Measurements from ENCODE around the gene NAGA.
"Not testable (repeated sequence)": the region's sequence is repeated elsewhere in the genome, so short reads cannot be mapped to it uniquely, and the experiment has no call there.

Gene NAGA

DNA sequence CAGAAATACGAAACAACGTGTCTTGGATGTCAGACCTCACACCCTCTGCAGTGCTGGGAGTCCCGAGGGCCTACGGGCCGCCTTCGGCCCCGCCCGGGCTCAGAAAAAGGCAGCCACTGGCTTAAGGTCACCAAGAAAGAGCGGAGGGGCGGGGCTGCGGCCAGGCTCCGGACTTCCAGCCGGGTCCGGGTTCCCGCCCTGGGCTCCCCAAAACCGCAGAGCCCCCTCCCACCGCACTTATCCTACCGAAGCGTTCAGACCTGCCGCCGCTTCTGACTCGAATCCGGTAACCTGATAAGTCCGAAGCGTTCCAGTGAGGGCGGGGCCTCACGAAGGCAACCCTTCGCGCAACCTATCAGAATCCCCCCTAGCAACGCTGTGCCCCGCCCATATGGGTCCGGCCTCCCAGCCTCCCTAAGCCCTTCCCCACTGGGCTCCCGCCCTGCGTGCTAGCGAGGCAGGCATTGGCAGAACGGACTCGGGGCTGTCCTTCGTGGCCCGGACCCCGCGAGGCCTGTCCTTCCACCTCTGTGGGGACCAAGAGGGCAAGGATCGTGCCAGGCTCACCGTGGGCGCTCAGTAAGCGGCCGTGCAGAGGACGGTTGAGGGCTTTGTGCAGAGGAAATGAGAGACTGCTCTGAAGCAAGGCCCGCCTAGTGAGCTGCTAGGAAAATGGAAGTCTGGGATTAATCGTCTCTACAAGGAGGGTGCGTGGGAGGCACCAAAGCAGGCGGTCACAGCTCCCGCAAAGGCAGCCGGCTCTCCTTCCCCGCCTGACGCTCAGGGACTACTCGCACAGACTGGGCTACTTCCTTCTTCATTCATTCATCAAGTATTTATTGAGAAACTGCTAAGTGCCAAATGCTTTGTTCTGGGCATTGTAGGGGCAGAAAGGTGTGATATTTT, at the start of gene NAGA:
NAGA (minus strand) TSS at position 296 of the 906 bp plus-strand sequence. CDS start 515 bp downstream, outside the sequence.
- peak; percentile 85 for DNase-seq

DNA sequence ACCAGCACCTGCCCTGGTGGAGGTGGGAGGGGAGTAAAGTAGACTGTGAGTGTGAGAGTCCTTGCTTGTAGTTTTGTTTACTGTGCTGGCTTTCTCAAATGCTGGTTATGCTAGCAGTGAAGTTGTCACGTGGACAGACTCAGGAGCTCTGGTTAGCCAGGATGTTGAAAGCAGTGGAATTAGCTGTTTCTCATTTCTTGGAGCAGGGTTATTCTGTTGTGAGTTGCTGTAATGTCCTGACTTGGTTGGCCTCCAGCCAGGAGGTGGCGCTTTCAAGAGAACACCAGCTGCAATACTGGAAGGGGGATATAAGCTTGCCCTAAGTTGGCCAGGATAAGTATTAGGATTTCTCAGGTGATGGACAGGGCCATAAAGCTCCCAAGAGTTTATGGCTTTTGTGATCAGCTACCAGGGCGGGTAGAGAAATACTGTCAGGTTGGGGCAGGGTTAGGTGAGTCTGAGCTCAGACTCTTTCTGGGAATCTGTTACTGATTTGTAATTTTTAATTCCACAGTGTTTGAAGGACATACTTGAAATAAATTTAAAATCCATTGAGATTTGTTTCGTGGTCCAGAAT, 46.3 kb upstream of the NAGA start:
- DNase-seq, result no peak

DNA sequence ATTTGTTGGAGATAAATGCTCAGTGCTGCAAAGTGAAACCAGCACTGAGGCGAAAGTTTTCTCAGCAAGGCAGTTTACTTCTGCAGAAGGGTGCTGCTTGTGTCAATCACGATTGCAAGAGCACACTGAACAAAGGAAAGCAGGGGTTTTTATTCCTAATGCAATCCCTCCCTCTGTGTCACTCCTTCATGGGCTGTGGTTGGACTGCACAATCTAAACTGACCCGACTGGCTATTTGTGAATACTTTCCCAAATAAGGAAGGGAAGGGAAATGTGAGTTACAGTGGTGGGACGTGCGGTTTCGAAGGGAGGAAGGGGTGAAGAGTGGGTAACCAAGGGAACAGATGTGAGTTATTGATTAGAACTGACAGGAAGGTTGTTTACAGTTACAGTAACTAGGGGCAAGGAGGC, 44.8 kb upstream of the NAGA start:
- not testable (repeated sequence) for DNase-seq

DNA sequence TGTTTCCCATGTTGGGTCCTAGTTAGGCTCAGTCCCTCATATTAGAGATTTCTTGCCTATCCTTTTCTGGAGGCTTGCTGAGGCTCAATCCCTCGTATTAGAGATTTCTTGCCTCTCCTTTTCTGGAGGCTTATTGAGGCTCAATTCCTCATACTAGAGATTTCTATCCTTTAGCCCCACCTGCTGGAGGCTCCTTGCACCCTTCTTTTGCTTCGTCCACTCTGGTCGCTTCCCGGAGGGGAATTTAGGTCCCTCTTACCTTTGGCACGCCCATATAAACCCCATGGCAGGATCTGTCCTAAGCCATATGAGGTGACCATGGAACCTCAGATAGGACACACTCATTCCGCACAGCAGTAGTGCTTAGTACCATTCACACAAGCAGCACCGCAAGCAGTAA, 44.1 kb upstream of the NAGA start:
- no peak for DNase-seq

DNA sequence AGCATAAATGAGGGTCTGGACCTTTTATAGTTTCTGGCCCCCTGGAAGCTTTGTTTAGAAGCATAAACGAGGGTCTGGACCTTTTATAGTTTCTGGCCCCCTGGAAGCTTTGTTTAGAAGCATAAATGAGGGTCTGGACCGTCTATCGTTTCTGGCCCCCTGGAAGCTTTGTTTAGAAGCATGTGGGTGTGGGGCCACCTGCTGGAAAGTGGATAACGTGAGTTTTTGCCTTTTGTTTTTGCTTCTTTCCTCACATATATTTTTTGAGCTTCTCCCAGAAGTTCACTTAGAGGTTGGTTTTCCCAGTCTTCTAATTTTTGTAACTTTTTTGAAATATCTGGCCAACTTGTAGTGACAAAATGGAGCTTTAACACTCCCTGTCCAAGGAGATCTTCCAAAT, 42.2 kb upstream of the NAGA start:
- DNase-seq, result not testable (repeated sequence)

DNA sequence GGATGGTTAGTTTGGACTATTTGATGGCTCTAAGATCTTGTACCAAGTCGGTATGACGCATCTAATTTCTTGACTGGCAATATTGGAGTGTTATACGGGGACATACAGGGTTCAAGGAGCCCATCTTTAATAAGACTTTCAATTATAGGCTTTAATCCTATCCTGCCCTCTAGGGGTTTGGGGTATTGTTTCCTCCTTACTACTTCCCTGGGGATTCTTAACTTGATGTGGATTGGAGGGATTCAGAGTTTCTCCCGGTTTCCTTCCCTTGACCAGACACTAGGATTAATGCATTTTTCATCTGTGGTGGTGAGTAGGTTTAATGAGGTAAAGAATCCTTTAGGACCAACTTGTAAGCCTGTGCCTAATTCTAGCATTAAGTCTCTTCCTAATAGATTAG, 41.2 kb upstream of the NAGA start:
- DNase-seq, result no peak

DNA sequence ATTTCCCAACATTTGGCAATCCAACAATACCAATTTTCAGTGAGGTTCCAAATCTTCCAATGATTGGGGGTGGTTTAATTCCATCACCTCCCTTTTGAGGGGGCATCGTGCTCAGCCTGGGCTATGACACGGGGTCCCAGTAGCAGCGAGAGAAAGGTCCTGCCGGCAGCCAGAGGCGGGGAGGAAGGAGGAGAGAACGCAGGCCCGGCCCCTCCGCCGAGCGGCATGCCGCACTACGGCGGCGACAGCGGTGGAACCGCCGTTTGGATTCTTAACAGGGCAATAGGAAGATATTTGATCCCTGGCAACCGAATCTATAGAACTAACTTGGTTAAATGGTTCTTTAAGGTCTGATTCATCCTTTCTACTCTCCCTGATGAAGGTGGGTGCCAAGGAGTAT, 38.2 kb upstream of the NAGA start:
- no peak for DNase-seq

DNA sequence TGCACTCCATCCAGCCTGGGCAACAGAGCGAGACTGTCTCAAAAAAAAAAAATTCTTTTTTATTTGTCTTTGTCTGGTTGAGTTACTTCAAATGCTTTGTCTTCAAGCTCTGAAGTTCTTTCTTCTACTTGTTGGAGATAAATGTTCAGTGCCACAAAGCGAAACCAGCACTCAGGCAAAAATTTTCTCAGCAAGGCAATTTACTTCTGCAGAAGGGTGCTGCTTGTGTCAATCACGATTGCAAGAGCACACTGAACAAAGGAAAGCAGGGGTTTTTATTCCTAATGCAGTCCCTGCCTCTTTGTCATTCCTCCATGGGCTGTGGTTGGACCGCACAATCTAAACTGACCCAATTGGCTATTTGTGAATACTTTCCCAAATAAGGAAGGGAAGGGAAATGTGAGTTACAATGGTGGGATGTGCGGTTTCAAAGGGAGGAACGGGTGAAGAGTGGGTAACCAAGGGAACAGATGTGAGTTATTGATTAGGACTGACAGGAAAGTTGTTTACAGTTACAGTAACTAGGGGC, 33.8 kb upstream of the NAGA start:
- not testable (repeated sequence) for DNase-seq

DNA sequence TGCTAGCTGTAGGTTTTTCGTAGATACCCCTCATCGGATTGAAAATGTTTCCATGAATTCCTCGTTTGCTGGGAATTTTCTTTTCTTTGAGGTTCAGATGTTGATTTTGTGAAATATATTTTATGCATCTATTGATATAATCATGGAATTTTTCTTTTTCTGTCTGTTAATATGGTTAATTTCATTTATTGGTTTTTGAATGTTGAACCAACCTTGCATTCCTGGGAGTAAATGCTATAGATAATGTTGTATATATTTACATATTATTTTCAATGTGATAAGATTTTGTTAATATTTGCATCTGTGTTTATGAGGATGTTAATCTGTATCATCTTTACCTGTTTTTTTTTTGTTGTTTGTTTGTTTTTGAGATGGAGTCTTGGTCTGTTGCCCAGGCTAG, 30.6 kb upstream of the NAGA start:
- no peak for DNase-seq

DNA sequence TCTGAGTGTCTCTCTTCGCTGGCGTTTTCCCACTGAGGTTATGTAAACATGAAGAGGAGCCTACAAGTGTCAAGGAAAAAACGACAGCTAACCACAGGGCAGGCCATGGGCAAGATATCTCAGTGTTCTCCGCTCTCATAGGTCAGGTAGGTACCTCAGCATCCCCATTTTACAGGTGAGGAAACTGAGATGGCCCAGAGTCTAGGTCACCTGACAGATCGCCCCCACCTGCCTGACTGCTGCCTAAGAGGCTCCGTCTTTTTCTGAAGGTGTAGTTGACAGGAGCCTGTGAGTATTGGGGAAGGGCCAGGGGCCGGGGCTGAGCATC, 20.8 kb upstream of the NAGA start:
- DNase-seq, result no peak

DNA sequence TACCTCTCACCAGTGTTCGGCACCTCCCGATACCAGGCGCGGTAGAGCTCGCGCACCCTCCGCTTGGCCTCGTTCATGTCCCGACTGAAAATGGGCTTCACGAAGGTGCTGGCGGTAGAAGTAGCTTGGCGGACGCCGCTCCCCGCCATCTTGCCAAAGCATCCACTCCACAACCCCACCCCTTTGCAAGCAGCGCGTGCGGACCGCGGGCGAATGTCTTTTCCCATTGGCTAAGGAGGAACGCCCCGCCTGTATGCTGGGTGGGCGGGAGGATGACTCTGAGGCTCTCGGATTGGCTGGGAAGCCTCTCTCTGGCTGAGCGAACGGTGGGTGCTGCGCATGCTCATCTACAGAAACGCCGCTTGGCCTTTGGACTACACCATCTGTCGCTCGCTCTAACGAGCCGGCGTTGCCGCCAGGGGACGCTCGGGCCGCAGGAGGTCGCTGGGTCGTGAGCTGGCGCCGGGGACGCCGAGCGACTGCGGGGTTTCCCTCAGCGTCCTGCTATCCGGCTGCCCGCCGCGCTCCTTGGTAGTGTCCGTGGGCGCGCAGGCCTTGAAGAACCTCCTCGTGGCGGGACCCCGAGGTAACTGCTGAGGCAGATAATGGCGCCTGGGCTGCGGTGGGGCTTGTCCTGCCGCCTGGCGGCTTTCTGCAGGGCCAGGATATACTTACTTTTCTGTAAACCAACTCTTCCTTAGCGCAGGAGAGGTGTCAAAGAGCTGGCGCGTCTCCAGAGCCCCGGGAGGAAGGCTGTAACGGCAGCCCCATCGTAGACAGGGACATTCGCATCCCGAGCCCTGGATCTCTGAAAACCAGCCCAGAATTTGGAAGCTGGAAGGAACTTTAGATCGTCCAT, 20.2 kb upstream of the NAGA start, which contains the start of gene NDUFA6:
NDUFA6 (minus strand) TSS at position 177 of the 859 bp plus-strand sequence; CDS start at position 149, 28 bp downstream.
- peak; percentile 86 for DNase-seq

DNA sequence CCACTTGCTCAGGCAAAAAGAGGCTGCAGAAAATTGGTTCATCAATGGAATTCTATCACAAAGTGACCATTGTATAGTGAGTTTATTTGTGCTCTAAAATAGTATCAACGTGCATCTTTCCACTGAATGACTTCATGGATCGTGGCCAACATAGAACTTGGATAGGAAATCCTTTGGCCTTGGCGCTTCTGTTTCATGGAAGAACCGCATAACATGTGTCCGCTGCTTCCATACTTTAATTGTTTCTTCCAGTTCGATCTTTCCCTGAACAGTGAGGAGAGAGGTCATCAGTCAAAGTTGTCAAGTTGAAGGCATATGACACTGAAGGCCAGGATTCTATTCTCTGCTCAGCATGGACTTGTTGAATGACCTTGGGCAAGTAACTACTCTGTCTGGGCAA, 15.4 kb upstream of the NAGA start:
- no peak for DNase-seq

DNA sequence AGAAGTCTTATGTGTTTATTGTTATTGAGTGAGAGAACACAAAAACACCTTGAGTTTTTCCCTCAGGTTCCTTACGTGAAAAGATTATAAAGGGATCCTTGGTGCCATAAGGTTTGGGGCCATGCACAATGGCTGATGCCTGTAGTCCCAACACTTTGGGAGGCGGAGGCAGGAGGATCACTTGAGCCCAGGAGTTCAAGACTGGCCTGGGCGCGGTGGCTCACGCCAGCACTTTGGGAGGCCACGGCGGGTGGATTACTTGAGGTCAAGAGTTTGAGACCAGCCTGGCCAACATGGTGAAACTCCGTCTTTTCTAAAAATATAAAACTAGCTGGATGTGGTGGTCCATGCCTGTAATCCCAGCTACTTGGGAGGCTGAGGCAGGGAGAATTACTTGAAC, 14.3 kb upstream of the NAGA start:
- no peak for DNase-seq

DNA sequence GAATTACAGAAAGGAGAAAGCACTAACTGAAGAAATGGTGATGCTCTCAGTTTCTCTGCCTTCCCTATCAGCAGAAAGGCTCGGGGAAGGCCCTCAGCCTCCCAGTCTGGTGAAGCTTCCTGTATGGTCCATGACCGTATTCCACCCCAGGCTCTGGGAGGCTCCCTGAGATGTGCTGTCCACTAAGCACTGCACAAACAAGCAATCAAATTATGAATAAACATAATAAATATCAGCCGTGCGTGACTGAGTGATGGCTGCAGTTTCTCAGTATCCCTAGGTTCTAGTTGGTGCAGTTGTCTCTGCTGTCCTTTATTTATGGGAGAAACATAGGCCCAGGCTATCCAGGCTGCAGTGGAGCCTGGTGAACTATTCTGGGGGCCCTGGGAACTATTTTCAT, 12.5 kb upstream of the NAGA start:
- DNase-seq, result no peak

DNA sequence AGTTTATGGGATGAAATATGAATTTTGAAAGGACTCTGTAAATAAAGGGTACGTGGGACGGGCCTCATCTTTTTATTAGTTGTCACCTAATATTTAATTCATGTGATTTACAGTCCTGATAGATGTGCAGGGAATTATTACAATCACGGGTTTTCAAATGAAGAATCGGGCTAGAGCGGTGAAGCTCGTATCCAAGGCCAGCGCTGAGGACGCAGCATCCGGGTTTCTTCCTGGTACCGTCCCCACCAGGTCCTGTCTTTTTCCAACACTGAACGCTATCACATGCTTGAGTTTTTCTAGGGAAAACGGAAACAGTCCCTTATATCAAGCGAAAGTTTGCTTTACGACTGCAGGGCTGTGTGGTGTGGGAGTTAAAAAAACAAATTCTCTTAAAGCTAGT, 9.7 kb upstream of the NAGA start:
- no peak for DNase-seq

DNA sequence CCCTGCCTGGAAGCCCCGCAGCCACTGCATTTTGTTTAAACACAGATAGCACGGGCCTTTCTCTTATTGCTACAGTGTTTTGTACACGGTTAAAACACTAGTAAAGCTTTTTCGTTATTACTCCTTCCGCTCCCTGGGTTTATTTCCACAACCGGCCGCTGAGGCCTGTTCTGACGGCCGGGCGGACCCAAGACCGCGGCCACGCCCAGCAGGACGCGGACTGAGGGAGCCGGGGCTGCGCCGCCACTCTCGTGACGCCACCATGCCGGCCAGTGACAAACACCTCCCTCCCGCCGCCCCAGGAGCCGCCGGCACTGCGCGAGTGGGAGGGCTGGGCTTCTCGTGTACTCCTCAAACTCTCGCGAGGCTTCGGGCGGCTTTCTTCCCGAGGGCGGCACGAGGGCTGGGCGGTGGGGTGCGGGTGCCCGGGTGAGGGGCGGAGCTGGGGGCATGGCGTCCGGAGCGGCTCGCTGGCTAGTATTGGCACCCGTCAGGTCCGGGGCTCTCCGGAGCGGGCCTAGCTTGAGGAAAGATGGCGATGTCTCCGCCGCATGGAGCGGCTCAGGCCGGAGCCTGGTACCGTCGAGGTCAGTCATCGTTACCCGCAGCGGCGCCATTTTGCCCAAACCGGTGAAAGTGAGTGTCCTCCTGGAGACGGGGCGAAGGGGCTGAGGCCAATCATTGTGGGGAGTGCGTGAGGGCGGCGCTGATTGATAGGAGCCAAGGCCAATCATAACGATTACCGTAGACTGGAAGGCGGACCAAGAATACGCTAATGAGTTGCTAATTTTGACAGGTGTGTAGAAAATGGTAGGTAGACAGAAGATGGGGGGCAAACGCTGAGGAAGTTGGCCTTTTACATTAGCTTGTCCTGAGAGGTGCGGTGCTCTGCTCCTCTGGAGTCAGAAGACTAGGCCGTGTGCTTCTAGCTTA, 9.0 kb upstream of the NAGA start, which contains the start of gene SMDT1:
SMDT1 (plus strand) TSS at position 382 of the 933 bp plus-strand sequence; CDS start at position 451, 69 bp downstream.
- peak; percentile 84 for DNase-seq

DNA sequence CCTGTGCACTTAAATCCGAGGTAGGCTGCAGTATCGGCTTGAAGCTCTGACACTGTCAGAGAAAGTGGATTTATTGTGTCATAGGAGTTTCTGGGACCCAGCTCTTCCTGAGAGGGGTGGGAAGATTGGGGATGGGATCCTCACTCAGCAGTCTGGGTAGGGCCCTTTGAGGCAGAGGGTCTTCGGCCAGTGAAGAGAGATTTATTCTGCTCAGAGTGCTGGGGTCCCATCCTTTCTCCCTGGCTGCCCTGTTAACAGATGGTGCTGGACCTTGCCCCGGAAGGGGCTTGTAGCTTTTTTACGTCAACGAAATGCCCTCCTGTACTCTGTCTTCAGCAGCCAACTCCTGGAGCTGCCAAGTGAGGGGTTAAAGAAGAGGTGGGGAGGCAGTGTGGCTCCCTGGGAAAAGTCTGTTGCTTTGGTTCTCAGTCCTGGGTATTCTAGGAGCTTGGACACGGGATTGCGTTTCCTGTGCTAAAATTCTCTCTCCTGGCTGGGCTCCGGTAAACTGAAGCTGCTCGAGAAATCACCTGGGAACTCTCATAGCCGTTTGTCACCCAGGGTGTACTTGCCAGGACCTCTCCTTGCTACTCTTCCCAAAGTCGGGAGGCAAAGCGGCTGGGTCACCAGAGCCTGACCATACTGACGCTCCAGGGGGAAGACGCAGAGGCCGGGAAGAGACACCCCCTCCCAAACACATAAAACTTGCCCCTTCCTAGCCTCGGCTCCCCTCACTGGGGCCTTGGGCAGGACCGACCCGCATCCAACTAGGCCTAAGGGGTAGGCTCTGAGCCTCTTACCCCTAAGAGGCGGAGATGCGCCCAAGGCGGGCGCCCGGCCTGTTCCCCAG, 8.1 kb upstream of the NAGA start:
- no peak for DNase-seq

DNA sequence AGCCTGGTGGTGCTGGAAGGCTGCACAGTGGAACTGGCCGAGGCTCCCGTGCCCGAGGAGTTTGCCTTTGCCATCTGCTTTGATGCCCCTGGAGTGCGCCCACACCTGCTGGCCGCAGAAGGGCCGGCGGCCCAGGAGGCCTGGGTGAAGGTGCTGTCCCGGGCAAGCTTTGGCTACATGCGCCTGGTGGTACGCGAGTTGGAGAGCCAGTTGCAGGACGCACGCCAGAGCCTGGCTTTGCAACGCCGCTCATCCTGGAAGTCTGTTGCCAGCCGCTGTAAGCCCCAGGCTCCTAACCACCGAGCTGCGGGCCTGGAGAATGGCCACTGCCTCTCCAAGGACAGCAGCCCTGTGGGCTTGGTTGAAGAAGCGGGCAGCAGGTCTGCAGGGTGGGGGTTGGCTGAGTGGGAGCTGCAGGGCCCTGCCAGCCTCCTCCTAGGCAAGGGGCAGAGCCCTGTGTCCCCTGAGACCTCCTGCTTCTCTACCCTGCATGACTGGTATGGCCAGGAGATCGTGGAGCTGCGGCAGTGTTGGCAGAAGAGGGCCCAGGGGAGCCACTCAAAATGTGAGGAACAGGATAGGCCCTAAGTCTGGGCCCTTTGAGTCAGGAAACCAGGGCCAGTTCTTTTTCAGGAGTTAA, 7.0 kb upstream of the NAGA start:
- DNase-seq, result no peak

DNA sequence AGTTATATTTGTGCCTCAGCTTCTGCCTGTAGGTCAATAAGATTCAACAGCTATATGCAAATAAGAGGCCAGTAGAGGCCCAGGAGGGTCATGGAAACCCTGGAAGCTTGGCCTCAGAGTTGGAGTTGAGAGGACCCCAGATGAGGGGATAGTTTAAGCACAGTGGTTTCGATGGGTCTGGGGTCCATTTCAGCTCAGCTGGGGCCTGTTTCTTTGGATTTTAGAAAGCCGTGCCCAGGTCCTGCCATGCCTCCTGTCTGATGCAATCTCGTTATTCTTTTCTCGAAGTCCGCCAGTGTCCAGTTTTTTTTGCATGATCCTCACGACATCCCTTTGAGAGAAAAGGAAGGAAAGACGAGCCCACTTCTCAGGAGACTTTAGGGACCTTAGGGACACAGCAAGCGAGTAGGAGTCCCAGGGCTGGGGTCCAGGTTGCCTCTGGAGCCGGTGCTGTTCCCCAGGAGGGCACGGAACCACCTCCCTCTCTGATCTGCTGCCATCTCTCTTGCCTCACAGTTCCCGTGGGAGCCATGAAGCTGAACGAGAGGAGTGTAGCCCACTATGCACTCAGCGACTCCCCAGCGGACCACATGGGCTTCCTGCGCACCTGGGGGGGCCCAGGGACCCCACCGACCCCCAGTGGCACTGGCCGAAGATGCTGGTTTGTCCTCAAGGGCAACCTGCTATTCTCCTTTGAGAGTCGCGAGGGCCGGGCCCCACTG, 6.3 kb upstream of the NAGA start:
- no peak for DNase-seq

Data from NCI-H226 (cell line).